Endothelial cell of umbilical vein (primary cell): ENCODE results near the gene WDR26. TPM values are rescaled to one million over a fixed set of nuclear protein-coding genes. Genes with fewer than 3 reads are reported as not detected.

Source experiments
- BruUV-seq: library from RNA; stranded (reverse); fragments of 400-500 nt; replicated peaks from 2 replicates; lab custom pipeline; 2021; lab: Mats Ljungman, UMichigan
- CTCF ChIA-PET: fragments of 300-600, 350-600 bp; sonication (Branson Sonifier 250); formaldehyde crosslinking; loops from one replicate; lab custom pipeline; 2021; ENCODE audit warnings: antibody characterized with exemption, inconsistent platforms; lab: Charles Lee
- POLR2A ChIA-PET: fragments of 300-600, 350-600 bp; sonication (Branson Sonifier 250); formaldehyde crosslinking; loops from one replicate; lab custom pipeline; 2021; ENCODE audit warnings: antibody characterized with exemption, inconsistent platforms; lab: Charles Lee
- DNase-seq: peaks from one replicate; pipeline ENCODE4 v3.0.0-alpha.2; 2011; ENCODE audit warnings: low read depth, low spot score
- FAIRE-seq: peaks from 2 replicates; lab custom pipeline; 2011; peaks lifted over from hg19 to GRCh38; lab: Jason Lieb, UNC
- H2AFZ ChIP-seq: 2 replicates; pipeline ENCODE4 v1.6.0; 2012; ENCODE audit warnings: low read depth, low read length, control low read depth, inconsistent platforms
- H3K27ac ChIP-seq: 2 replicates; pipeline ENCODE4 v1.5.1; 2011; ENCODE audit warnings: low read depth, mild to moderate bottlenecking, control low read depth, low read length, moderate library complexity; ENCODE audit not compliant: insufficient read depth
- H3K27me3 ChIP-seq, 2 experiments: 2 replicates each; pipeline versions ENCODE4 v1.6.0 to v1.6.1; 2011; ENCODE audit warnings: low read length in 2 of 2, mixed read lengths in 1 of 2; ENCODE audit not compliant: control insufficient read depth in 2 of 2, insufficient read depth in 2 of 2
- H3K36me3 ChIP-seq, 2 experiments: 2 replicates in 1 of 2; 3 replicates in 1 of 2; pipeline ENCODE4 v1.5.1; 2011; ENCODE audit warnings: low read length in 2 of 2, mild to moderate bottlenecking in 1 of 2, moderate library complexity in 1 of 2; ENCODE audit not compliant: control insufficient read depth in 2 of 2, insufficient read depth in 2 of 2; ENCODE audit errors: extremely low read depth in 1 of 2
- H3K4me1 ChIP-seq: 3 replicates; pipeline ENCODE4 v1.5.1; 2011; ENCODE audit warnings: mild to moderate bottlenecking, low read length; ENCODE audit not compliant: control insufficient read depth, insufficient read depth; ENCODE audit errors: extremely low read depth
- H3K4me2 ChIP-seq: 2 replicates; pipeline ENCODE4 v1.6.1; 2011; ENCODE audit warnings: low read length, control low read depth, mixed read lengths; ENCODE audit not compliant: insufficient read depth
- H3K4me3 ChIP-seq, 3 experiments: fragments of 200-600 bp in 1 of 3; sonication (generic), shearing (Covaris generic) in 1 of 3; replicated peaks in 1 of 3; 2 replicates each; pipeline ENCODE4 v1.5.1; 2011 to 2016; ENCODE audit warnings: control low read depth in 3 of 3, low read length in 3 of 3, mild to moderate bottlenecking in 2 of 3, inconsistent platforms in 1 of 3, low read depth in 1 of 3, moderate library complexity in 1 of 3; ENCODE audit not compliant: insufficient read depth in 1 of 3
- H3K79me2 ChIP-seq: 2 replicates; pipeline ENCODE4 v1.6.0; 2012; ENCODE audit warnings: low read length, inconsistent platforms; ENCODE audit not compliant: control insufficient read depth, insufficient read depth
- H3K9ac ChIP-seq: replicated peaks from 2 replicates; pipeline ENCODE3; 2011; ENCODE audit warnings: low read length, control low read depth; ENCODE audit not compliant: insufficient read depth; ENCODE audit errors: extremely low read depth
- H3K9me1 ChIP-seq: replicated peaks from 3 replicates; pipeline ENCODE4 v1.6.0; 2011; ENCODE audit warnings: mild to moderate bottlenecking, low read length; ENCODE audit not compliant: control insufficient read depth, insufficient read depth; ENCODE audit errors: extremely low read depth
- H3K9me3 ChIP-seq: replicated peaks from 2 replicates; pipeline ENCODE4 v1.5.1; 2012; ENCODE audit warnings: low read length, inconsistent platforms; ENCODE audit not compliant: control insufficient read depth, insufficient read depth
- H4K20me1 ChIP-seq: replicated peaks from 2 replicates; pipeline ENCODE3; 2011; ENCODE audit warnings: mild to moderate bottlenecking, low read length; ENCODE audit not compliant: control insufficient read depth, insufficient read depth; ENCODE audit errors: extremely low read depth
- CTCF ChIP-seq, 2 donors: IDR thresholded peaks; 1 replicate in 1 of 2; 2 replicates in 1 of 2; pipeline ENCODE4 v1.5.1; 2011; ENCODE audit warnings: low read length in 2 of 2, mild to moderate bottlenecking in 2 of 2, moderate library complexity in 2 of 2, control low read depth in 1 of 2, inconsistent platforms in 1 of 2, low read depth in 1 of 2; ENCODE audit not compliant: insufficient read depth in 1 of 2; ENCODE audit errors: extremely low read depth in 1 of 2
- EZH2 ChIP-seq: IDR thresholded peaks from 2 replicates; pipeline ENCODE4 v1.6.1; 2012; ENCODE audit warnings: borderline replicate concordance, low read depth, mild to moderate bottlenecking, moderate library complexity, low read length, inconsistent platforms; ENCODE audit not compliant: severe bottlenecking
- FOS ChIP-seq: IDR thresholded peaks from 2 replicates; pipeline ENCODE4 v1.6.1; 2011; ENCODE audit warnings: mild to moderate bottlenecking, low read length, moderate library complexity, borderline replicate concordance; ENCODE audit not compliant: insufficient read depth
- GATA2 ChIP-seq: IDR thresholded peaks from 2 replicates; pipeline ENCODE4 v1.7.0; 2011; ENCODE audit warnings: low read depth, mild to moderate bottlenecking, moderate library complexity, mixed read lengths, low read length; ENCODE audit not compliant: insufficient read length, insufficient read depth
- JUN ChIP-seq: IDR thresholded peaks from 2 replicates; pipeline ENCODE4 v1.6.1; 2011; ENCODE audit warnings: borderline replicate concordance, low read depth; ENCODE audit not compliant: insufficient read length, insufficient read depth
- MYC ChIP-seq: IDR thresholded peaks from one replicate; pipeline ENCODE4 v1.6.1; 2011; ENCODE audit warnings: mild to moderate bottlenecking, low read depth, low read length
- POLR2A ChIP-seq: IDR thresholded peaks from 2 replicates; pipeline ENCODE4 v1.6.1; 2012; ENCODE audit warnings: low read depth, mild to moderate bottlenecking, control low read depth, low read length
- POLR2AphosphoS5 ChIP-seq: IDR thresholded peaks from 2 replicates; pipeline ENCODE4 v1.6.1; 2012; ENCODE audit warnings: low read depth, mild to moderate bottlenecking, control low read depth, low read length, moderate library complexity; ENCODE audit not compliant: insufficient read depth
- dilution Hi-C: fragments of 300-500 bp; cut with MboI; formaldehyde crosslinking; loops from one replicate; pipeline ENCODE4 v1.15.0; 2019; ENCODE audit warnings: low sequenced_read_pairs; ENCODE audit not compliant: extremely low pct_ligation_motif_present
- intact Hi-C: fragments of 100-400 bp; cut with micrococcal nuclease; formaldehyde crosslinking; loops from one replicate; pipeline ENCODE4 v1.10.0; 2022
- polyA plus RNA-seq, 4 experiments: library from polyadenylated mRNA; depleted of rRNA in 3 of 4; stranded (reverse) in 3 of 4; unstranded in 1 of 4; fragments of >200 nt; gene quantifications; 2 replicates each; pipeline versions ENCODE4 v1.2.1 to v1.2.3, GENCODE V29; 2011 to 2012; ENCODE audit warnings: missing spikeins in 1 of 4
- total RNA-seq: library from RNA; stranded (reverse); gene quantifications from 2 replicates; pipeline ENCODE4 v1.2.3, GENCODE V29; 2021
- TF ChIP-seq, protein P1 (sequence below): IDR thresholded peaks from 2 replicates; pipeline ENCODE4 v1.6.1; 2011; ENCODE audit not compliant: insufficient read depth, insufficient read length

Gene WDR26
- total and polyA plus RNA-seq, 2 donors (not counting 3 experiments of a cell fraction or from before 2014, with no cell fraction given): 26.7 to 92.4 TPM

DNA sequence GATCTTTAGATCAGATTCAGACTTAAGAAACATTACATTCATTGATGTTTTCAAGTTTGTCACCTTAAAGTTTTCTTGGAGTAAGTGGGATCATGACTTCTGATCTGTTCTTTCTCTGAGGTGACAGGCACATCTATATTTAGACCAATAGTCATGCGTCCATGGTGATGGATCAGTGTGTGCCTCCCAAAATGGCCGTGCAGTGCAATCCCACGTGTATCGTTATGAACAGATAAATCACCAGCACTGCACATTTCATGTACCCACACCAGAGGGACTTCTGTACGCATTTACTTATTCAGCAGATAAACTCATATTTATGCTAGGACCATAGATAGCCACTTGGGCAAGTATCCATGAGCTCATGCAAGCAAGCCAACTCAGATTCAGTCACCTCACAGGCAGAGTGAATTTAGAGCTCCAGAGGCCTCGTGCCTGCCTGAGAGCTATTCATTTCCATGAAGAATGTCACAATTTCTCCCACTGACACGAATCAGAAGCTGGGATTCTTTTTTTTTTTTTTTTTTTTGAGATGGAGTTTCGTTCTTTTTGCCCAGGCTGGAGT, 13.9 kb upstream of the WDR26 start:
- no peak for TF ChIP-seq EZH2

GRCh38 chr1:224447971-224448370, 13.4 kb upstream of the WDR26 start:
- Histone ChIP-seq H3K4me3 (no peak overlapping the region), H3K4me1 (peaks cover 11% of the 10 kb centered on the region), H4K20me1 (no peaks in the 10 kb centered on the region), H3K9ac (no peak overlapping the region), H3K4me2 (no peak overlapping the region), H3K36me3 (no peaks in the 10 kb centered on the region), H3K9me1 (no peaks in the 10 kb centered on the region), H3K9me3 (no peaks in the 10 kb centered on the region), H3K79me2 (no peaks in the 10 kb centered on the region), H3K27me3 (no peaks in the 10 kb centered on the region), H2AFZ (no peak overlapping the region), H3K27ac (no peak overlapping the region)
- intact Hi-C loops (no loop called here), dilution Hi-C loops (no loop called here)
- CTCF ChIA-PET: interaction anchor here (1.1 to 3.8 kb wide), 2 partner anchors 9 to 16 kb away, joined by 3 to 35 read pairs; no protein-coding TSS in a partner anchor
- no peak for DNase-seq
- TF ChIP-seq POLR2AphosphoS5: no peak
- no peak for TF ChIP-seq POLR2A
- no peak for TF ChIP-seq GATA2
- no peak for TF ChIP-seq MYC
- TF ChIP-seq CTCF (IDR thresholded peaks at IDR 0.05; ENCODE audit: extremely low read depth in 1 of 2, insufficient read depth in 1 of 2, low read depth in 1 of 2, low read length in 2 of 2): no peak
- TF ChIP-seq, protein P1, sequence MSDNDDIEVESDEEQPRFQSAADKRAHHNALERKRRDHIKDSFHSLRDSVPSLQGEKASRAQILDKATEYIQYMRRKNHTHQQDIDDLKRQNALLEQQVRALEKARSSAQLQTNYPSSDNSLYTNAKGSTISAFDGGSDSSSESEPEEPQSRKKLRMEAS: no peak
- TF ChIP-seq EZH2: no peak
- TF ChIP-seq FOS: no peak
- TF ChIP-seq JUN: no peak
- POLR2A ChIA-PET: no interaction called here
- FAIRE-seq: no peak
- BruUV-seq: no TSS peak

More for the DNA sequence above, 13.9 kb upstream of the WDR26 start:
- H4K20me1 ChIP-seq: no peaks in the 10 kb centered on the region
- H3K4me1 ChIP-seq: peaks cover 11% of the 10 kb centered on the region
- H3K27ac ChIP-seq: no peak overlapping the region
- no peak for DNase-seq
- H3K4me3 ChIP-seq: no peak overlapping the region
- POLR2A ChIA-PET: no interaction called here
- no peak for FAIRE-seq
- CTCF ChIA-PET: interaction anchor here (1.1 to 3.8 kb wide), 3 partner anchors 9 to 49 kb away, joined by 3 to 35 read pairs (median 3); no protein-coding TSS in a partner anchor
- H3K9me1 ChIP-seq: no peaks in the 10 kb centered on the region
- intact Hi-C loops: no loop called here
- no peak overlapping the region for H3K9ac ChIP-seq
- dilution Hi-C loops: no loop called here
- H3K79me2 ChIP-seq: no peaks in the 10 kb centered on the region
- no peak overlapping the region for H3K4me2 ChIP-seq
- H2AFZ ChIP-seq: no peak overlapping the region
- H3K36me3 ChIP-seq: no peaks in the 10 kb centered on the region
- H3K27me3 ChIP-seq: no peaks in the 10 kb centered on the region
- no TSS peak for BruUV-seq
- H3K9me3 ChIP-seq: no peaks in the 10 kb centered on the region
